Activated naive CD4-positive, alpha-beta T cell treated with anti-CD3 and anti-CD28 coated beads, Interleukin-2, amount 50 U/mL, for 24 hours (primary cell): ENCODE results near the gene CDCA4.
A peak's percentile ranks its signal among the peaks of the same experiment; 100 is the strongest.

Source experiments
- H3K27ac Mint-ChIP-seq: one replicate; pipeline ENCODE4 v1.8.0; 2021; ENCODE audit warnings: mild to moderate bottlenecking, mixed read lengths
- H3K27me3 Mint-ChIP-seq: one replicate; pipeline ENCODE4 v1.8.0; 2021; ENCODE audit warnings: mixed read lengths
- H3K36me3 Mint-ChIP-seq: one replicate; pipeline ENCODE4 v1.8.0; 2021; ENCODE audit warnings: mixed read lengths
- H3K4me1 Mint-ChIP-seq: one replicate; pipeline ENCODE4 v1.8.0; 2021; ENCODE audit warnings: mixed read lengths
- H3K4me3 Mint-ChIP-seq: one replicate; pipeline ENCODE4 v1.8.0; 2021; ENCODE audit warnings: mild to moderate bottlenecking, mixed read lengths
- H3K9me3 Mint-ChIP-seq: one replicate; pipeline ENCODE4 v1.8.0; 2021; ENCODE audit warnings: mixed read lengths

CDCA4 gene

GRCh38 chr14:105061428-105062047, 40.7 kb upstream of the CDCA4 start:
- Mint-ChIP-seq H3K36me3 (peaks cover 4% of the 10 kb centered on the region), H3K27me3 (no peaks in the 10 kb centered on the region), H3K9me3 (no peaks in the 10 kb centered on the region), H3K4me1 (peaks cover 58% of the 10 kb centered on the region), H3K27ac (peak overlapping the region; percentile 94), H3K4me3 (peak overlapping the region; percentile 95)

DNA sequence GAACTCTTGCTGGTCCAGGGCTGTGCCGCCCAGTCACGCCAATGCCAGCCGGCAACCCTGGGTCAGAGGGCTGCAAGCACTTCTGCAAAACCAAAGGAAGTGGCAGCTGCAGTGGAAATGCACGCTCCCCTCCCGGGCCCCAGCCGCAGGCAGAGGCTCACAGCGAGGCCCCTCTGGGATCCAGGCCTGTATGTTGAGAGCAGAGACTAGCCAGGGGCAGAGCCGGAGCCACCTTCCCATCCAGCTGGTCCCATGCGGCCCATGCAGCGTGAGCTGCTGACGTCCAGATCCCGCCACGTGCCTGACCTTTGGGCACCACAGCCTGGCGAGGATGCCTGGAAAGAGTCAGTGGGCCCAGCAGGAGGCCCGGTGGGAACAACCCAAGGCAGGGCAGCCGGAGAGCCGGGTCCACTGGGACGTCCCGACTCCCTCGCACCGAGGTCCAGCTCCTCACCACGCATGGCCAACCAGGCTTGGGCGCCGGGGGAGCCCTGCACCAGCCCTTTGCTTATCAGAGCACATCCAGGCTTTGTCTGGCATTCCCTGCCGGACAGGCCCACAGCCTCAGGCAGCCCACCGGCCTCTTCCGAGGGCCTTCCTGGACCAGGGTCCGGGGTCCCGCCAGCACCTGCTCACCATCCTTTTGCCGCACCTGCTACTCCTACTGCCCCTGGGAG, 40.0 kb upstream of the CDCA4 start:
- peak overlapping the region; percentile 94 for H3K27ac Mint-ChIP-seq
- H3K27me3 Mint-ChIP-seq = no peaks in the 10 kb centered on the region
- peaks cover 56% of the 10 kb centered on the region for H3K4me1 Mint-ChIP-seq
- no peaks in the 10 kb centered on the region for H3K9me3 Mint-ChIP-seq
- H3K4me3 Mint-ChIP-seq = peak overlapping the region; percentile 95
- peaks cover 4% of the 10 kb centered on the region for H3K36me3 Mint-ChIP-seq

- peaks cover 56% of the 10 kb centered on the region for H3K4me1 Mint-ChIP-seq
- peak overlapping the region; percentile 92 for H3K27ac Mint-ChIP-seq
- H3K27me3 Mint-ChIP-seq = no peaks in the 10 kb centered on the region
- H3K36me3 Mint-ChIP-seq = peaks cover 4% of the 10 kb centered on the region
- H3K4me3 Mint-ChIP-seq = peak overlapping the region; percentile 79
- no peaks in the 10 kb centered on the region for H3K9me3 Mint-ChIP-seq
Measured at GRCh38 chr14:105059925-105060565, 39.2 kb upstream of the CDCA4 start.

DNA sequence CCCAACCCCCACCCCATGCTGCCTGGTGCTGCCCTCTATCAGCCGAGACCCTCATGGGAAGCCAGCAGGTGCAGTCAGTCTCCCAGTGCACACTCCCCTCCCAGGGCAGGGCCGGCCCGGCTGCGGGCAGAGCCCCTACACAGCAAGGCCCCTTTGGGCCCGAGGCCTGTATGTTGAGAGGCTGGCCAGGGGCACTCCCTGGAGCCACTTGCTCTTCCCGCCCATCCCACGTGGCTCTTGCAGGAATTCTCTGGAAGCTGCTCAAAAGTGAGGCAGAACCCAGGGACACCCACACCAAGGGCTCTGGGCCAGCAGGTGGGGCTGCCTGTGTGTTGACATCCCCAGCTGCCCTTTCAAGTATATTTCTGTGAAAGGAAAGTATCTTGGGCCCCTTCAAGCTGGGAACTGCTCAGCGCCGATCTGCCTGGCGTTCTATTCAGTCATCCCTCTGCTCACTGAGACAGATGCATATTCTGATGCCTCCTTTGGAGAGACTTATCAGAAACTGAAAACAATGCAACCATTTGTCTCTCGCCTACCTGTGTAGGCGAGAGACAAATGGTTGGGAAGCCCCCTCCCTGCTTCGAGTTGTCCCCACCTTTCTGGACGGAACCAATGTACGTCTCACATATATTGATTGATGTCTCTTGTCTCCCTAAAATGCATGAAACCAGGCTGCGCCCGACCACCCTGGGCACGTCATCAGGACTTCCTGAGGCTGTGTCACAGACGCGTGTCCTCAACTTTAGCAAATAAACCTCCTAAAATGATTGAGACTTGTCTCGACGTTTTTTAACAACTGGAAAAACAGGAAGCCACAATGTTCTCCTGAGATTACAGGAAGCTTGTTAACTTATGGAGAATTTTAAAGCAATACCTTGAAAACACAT, 38.4 kb upstream of the CDCA4 start:
- H3K4me1 Mint-ChIP-seq = peaks cover 50% of the 10 kb centered on the region
- no peaks in the 10 kb centered on the region for H3K27me3 Mint-ChIP-seq
- peaks cover 4% of the 10 kb centered on the region for H3K36me3 Mint-ChIP-seq
- H3K27ac Mint-ChIP-seq = peak overlapping the region; percentile 92
- peak overlapping the region; percentile 79 for H3K4me3 Mint-ChIP-seq
- no peaks in the 10 kb centered on the region for H3K9me3 Mint-ChIP-seq

DNA sequence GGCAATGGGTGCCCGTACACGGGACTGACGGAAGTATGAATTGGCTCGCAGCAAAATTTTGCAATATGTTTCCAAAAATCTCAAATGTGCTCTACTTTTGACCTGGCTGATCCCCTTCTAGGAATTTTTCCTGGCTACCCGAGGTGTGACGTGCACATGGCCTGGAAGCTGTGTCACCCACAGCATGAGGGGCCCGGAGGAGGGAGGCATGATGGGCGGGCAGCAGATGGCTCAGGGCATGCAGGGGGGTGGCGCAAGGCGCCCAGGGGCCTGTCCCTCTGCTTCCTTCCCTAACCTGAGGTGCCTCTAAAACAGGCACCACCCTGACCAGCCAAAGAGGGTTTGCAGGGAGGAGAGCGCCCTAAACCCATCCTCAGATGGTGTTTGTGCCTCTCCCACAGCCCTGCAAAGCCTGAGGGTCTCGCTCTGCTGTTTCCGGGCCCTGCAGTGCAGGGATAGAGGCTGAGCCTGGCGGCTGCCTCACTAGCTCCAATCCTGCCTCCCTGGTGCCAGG, 37.7 kb upstream of the CDCA4 start:
- peaks cover 7% of the 10 kb centered on the region for H3K36me3 Mint-ChIP-seq
- no peak overlapping the region for H3K4me3 Mint-ChIP-seq
- H3K27me3 Mint-ChIP-seq = no peaks in the 10 kb centered on the region
- peaks cover 48% of the 10 kb centered on the region for H3K4me1 Mint-ChIP-seq
- no peaks in the 10 kb centered on the region for H3K9me3 Mint-ChIP-seq
- H3K27ac Mint-ChIP-seq = peak overlapping the region; percentile 80

DNA sequence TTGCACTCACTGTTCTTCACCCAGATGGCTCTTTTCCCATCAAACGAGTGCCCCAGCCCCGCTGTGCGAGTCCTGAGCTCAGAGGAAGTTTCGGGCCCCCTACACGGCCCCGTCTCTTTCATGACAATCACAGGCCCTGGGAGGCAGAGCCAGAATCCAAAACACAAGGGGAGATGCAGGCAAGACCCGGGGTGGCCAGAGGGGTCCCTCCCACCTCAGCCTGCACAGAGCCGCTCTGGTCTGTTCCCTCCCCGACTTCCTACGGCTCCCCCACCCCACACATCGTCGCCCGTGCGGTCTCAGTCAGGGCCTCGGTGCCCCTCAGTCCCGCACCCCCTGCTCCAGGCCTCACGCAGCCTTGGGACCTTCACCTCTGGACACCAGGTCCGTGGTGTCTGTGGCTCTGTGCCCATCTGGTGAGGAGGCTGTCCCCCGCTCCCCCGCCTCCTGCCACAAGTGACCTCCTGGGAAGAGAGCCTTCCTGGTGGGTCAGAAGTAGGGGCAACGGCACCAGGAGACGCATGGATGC, 35.5 kb upstream of the CDCA4 start:
- no peaks in the 10 kb centered on the region for H3K27me3 Mint-ChIP-seq
- no peak overlapping the region for H3K27ac Mint-ChIP-seq
- H3K9me3 Mint-ChIP-seq = no peaks in the 10 kb centered on the region
- no peak overlapping the region for H3K4me3 Mint-ChIP-seq
- peaks cover 10% of the 10 kb centered on the region for H3K36me3 Mint-ChIP-seq
- H3K4me1 Mint-ChIP-seq = peaks cover 31% of the 10 kb centered on the region

DNA sequence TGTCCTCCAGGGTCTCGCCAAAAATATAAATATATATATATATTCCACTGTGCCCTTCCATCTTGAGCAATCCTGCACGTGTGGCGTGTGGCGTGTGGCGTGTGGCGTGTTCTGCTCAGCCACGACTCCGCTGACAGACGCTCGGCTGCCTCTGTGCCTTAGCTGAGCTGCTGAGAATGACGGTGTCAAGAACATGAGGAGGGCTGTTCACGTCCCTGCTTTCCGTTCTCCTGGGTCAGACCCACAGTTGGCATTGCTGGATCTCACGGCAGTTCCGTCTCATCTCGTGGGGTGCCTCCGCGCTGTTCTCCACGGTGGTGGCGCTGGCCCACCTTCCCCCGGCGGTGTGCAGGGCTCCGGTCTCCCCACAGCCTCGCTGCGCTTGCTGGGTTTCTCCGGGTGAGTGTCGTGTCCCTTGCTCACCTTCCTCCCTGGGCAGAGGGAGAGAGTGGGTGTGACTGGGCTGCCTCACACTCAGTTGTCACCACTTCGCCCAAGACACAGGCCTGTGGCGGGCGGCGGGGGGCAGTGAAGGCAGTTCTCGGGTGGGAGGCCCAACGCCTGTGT, 34.9 kb upstream of the CDCA4 start:
- H3K27me3 Mint-ChIP-seq = no peaks in the 10 kb centered on the region
- peak overlapping the region; percentile 8 for H3K27ac Mint-ChIP-seq
- H3K9me3 Mint-ChIP-seq = no peaks in the 10 kb centered on the region
- no peak overlapping the region for H3K4me3 Mint-ChIP-seq
- H3K36me3 Mint-ChIP-seq = peaks cover 14% of the 10 kb centered on the region
- H3K4me1 Mint-ChIP-seq = peaks cover 35% of the 10 kb centered on the region

- no peaks in the 10 kb centered on the region for H3K27me3 Mint-ChIP-seq
- H3K4me3 Mint-ChIP-seq = no peak overlapping the region
- H3K4me1 Mint-ChIP-seq = peaks cover 31% of the 10 kb centered on the region
- no peaks in the 10 kb centered on the region for H3K9me3 Mint-ChIP-seq
- H3K27ac Mint-ChIP-seq = no peak overlapping the region
- peaks cover 14% of the 10 kb centered on the region for H3K36me3 Mint-ChIP-seq
Measured at GRCh38 chr14:105055334-105055733, 34.5 kb upstream of the CDCA4 start.

DNA sequence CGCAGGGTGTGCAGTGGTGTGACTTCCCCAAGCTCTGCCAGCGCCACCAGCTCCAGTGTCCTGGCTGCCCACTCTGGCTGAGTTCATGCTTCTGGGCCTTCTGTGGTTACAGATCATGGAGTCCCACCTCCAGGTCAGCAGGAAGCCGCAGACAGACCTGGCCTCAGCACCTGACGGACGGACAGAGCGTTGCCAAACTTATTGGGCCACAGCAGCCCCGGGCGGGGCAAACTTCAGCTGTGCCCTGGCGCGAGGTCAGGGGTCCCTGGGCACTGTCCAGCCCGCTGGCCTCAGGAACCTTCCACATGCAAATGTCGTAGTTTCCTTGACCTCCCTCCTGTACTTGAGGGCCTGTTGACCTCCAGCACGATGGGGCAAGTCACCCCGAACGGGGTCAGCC, 33.1 kb upstream of the CDCA4 start:
- Mint-ChIP-seq H3K4me3 (no peak overlapping the region), H3K27ac (peak overlapping the region; percentile 59), H3K27me3 (no peaks in the 10 kb centered on the region), H3K4me1 (peaks cover 18% of the 10 kb centered on the region), H3K9me3 (no peaks in the 10 kb centered on the region), H3K36me3 (peaks cover 11% of the 10 kb centered on the region)

GRCh38 chr14:105053421-105053820, 32.5 kb upstream of the CDCA4 start:
- Mint-ChIP-seq H3K9me3 (no peaks in the 10 kb centered on the region), H3K4me3 (no peak overlapping the region), H3K36me3 (peaks cover 11% of the 10 kb centered on the region), H3K27ac (peak overlapping the region; percentile 59), H3K27me3 (no peaks in the 10 kb centered on the region), H3K4me1 (peaks cover 14% of the 10 kb centered on the region)

GRCh38 chr14:105052110-105052458, 31.2 kb upstream of the CDCA4 start:
- Mint-ChIP-seq H3K27me3 (no peaks in the 10 kb centered on the region), H3K27ac (no peak overlapping the region), H3K4me3 (no peak overlapping the region), H3K36me3 (peaks cover 11% of the 10 kb centered on the region), H3K9me3 (no peaks in the 10 kb centered on the region), H3K4me1 (peaks cover 8% of the 10 kb centered on the region)

- H3K27ac Mint-ChIP-seq = no peak overlapping the region
Measured at GRCh38 chr14:105051182-105052109, 30.6 kb upstream of the CDCA4 start.

GRCh38 chr14:105050551-105050897, 29.6 kb upstream of the CDCA4 start:
- Mint-ChIP-seq H3K9me3 (no peaks in the 10 kb centered on the region), H3K4me3 (no peak overlapping the region), H3K27ac (no peak overlapping the region), H3K4me1 (peaks cover 13% of the 10 kb centered on the region), H3K27me3 (no peaks in the 10 kb centered on the region), H3K36me3 (peaks cover 9% of the 10 kb centered on the region)

More at GRCh38 chr14:105051182-105052109, 30.6 kb upstream of the CDCA4 start:
- H3K4me1 Mint-ChIP-seq = peaks cover 8% of the 10 kb centered on the region
- no peaks in the 10 kb centered on the region for H3K27me3 Mint-ChIP-seq
- peaks cover 9% of the 10 kb centered on the region for H3K36me3 Mint-ChIP-seq
- no peaks in the 10 kb centered on the region for H3K9me3 Mint-ChIP-seq
- H3K4me3 Mint-ChIP-seq = no peak overlapping the region
